Endothelial cell (in vitro differentiated cells): ENCODE results near the gene USP10. TPM values are rescaled to one million over a fixed set of nuclear protein-coding genes. Genes with fewer than 3 reads are reported as not detected.

ENCODE experiments used
- DNase-seq: peaks from one replicate; pipeline ENCODE4 v3.0.0; 2021; ENCODE audit warnings: low spot score
- H3K27ac Mint-ChIP-seq: one replicate; pipeline ENCODE4 v1.8.0; 2021; ENCODE audit warnings: mixed read lengths, inconsistent platforms; ENCODE audit not compliant: unreplicated experiment
- H3K27me3 Mint-ChIP-seq: one replicate; pipeline ENCODE4 v1.8.0; 2021; ENCODE audit warnings: mild to moderate bottlenecking, moderate library complexity, mixed read lengths, inconsistent platforms; ENCODE audit not compliant: unreplicated experiment
- H3K36me3 Mint-ChIP-seq: one replicate; pipeline ENCODE4 v1.8.0; 2021; ENCODE audit warnings: mild to moderate bottlenecking, low read depth, mixed read lengths, inconsistent platforms; ENCODE audit not compliant: unreplicated experiment
- H3K4me1 Mint-ChIP-seq: one replicate; pipeline ENCODE4 v1.8.0; 2021; ENCODE audit warnings: mild to moderate bottlenecking, mixed read lengths, inconsistent platforms; ENCODE audit not compliant: unreplicated experiment
- H3K4me3 Mint-ChIP-seq: one replicate; pipeline ENCODE4 v1.8.0; 2021; ENCODE audit warnings: mild to moderate bottlenecking, mixed read lengths, inconsistent platforms; ENCODE audit not compliant: unreplicated experiment
- H3K9me3 Mint-ChIP-seq: one replicate; pipeline ENCODE4 v1.8.0; 2021; ENCODE audit warnings: mixed read lengths, inconsistent platforms; ENCODE audit not compliant: unreplicated experiment
- total RNA-seq: library from RNA; stranded (reverse); fragmentation: NEBNext Ultra II Directional; extraction: Animal tissue kit (Norgen Biotek cat#: 25700); gene quantifications from one replicate; pipeline ENCODE4 v1.2.1, GENCODE V29; 2021; ENCODE audit not compliant: unreplicated experiment
- TF ChIP-seq, protein P1 (sequence below): fragments of 200-600 bp; sonication (generic); IDR thresholded peaks from one replicate; pipeline ENCODE4 v1.5.0; 2021; ENCODE audit warnings: antibody characterized with exemption; ENCODE audit not compliant: unreplicated experiment

USP10 gene
- total RNA-seq, 1 donor from 2014 or later, result 81.2 TPM

- TF ChIP-seq, protein P1, sequence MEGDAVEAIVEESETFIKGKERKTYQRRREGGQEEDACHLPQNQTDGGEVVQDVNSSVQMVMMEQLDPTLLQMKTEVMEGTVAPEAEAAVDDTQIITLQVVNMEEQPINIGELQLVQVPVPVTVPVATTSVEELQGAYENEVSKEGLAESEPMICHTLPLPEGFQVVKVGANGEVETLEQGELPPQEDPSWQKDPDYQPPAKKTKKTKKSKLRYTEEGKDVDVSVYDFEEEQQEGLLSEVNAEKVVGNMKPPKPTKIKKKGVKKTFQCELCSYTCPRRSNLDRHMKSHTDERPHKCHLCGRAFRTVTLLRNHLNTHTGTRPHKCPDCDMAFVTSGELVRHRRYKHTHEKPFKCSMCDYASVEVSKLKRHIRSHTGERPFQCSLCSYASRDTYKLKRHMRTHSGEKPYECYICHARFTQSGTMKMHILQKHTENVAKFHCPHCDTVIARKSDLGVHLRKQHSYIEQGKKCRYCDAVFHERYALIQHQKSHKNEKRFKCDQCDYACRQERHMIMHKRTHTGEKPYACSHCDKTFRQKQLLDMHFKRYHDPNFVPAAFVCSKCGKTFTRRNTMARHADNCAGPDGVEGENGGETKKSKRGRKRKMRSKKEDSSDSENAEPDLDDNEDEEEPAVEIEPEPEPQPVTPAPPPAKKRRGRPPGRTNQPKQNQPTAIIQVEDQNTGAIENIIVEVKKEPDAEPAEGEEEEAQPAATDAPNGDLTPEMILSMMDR, result no peak
- Mint-ChIP-seq H3K36me3 (no peaks in the 10 kb centered on the region), H3K4me3 (no peak overlapping the region), H3K9me3 (no peaks in the 10 kb centered on the region), H3K27ac (no peak overlapping the region), H3K27me3 (peaks cover 6% of the 10 kb centered on the region), H3K4me1 (no peaks in the 10 kb centered on the region)
- DNase-seq, result no peak
These were observed 108.0 kb downstream of the USP10 start for GRCh38 chr16:84807776-84808175.

DNA sequence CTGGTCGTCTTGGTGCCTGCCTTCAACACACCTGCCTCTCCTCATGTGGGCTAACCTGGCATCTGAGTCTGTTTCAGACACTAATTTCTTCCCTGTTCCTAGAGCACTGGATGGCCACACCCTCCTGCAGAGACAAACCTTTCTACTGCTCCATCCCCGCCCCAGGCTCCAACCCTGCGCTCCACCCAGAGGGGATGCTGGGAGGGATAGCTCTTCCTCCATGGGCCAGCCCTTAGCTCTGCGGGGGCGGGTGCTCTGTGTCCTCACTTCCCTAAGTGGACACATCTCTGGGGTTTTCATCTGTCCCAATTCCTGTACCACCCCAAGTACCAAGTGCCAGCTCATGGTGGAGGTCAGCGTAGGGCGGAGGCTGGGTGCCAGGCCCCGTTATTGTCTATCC, 109.0 kb downstream of the USP10 start:
- Mint-ChIP-seq H3K27me3 (peaks cover 6% of the 10 kb centered on the region), H3K4me3 (no peak overlapping the region), H3K9me3 (no peaks in the 10 kb centered on the region), H3K4me1 (no peaks in the 10 kb centered on the region), H3K27ac (no peak overlapping the region), H3K36me3 (no peaks in the 10 kb centered on the region)
- DNase-seq, result no peak
- TF ChIP-seq, protein P1, result no peak

DNA sequence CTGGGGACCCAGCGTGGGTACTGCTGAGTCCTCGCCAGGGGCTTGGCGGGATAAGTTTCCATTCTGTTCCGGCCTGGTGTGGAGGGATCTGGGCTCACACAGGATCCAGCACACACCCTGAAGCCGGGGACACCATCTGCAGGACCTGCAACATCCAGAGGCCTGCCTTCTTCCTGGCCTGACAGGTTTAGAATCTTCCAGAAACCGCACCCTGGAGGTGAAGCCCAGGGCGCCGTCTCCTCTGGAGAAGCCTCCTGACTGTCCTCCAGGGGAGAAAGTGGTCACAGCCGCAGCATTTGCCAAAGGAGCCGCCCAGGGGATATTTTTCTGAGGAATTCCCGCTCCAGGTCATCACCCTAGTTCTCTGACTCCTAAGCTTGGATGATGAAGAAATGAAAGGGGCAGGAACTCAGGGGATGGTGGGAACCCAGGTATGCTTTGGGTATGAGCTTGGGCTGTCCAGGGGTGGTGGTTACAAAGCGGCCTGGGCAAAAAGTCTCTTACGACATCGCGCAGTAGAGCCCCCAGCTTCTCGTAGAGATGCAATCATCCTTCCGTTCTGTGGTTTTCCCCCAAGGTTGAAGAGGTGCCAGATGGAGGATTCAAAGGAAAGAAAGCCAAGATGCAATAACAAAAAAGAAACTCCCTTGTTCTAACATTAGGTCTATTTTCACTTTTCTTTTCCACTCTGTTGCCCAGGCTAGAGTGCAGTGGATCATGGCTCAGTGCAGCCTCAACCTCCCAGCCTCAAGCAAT, 110.9 kb downstream of the USP10 start:
- Mint-ChIP-seq H3K9me3 (no peaks in the 10 kb centered on the region), H3K27ac (no peak overlapping the region), H3K27me3 (peaks cover 7% of the 10 kb centered on the region), H3K4me1 (no peaks in the 10 kb centered on the region), H3K36me3 (no peaks in the 10 kb centered on the region), H3K4me3 (no peak overlapping the region)
- DNase-seq, result no peak
- TF ChIP-seq, protein P1, result no peak

GRCh38 chr16:84811529-84811928, 111.7 kb downstream of the USP10 start:
- Mint-ChIP-seq H3K4me1 (no peaks in the 10 kb centered on the region), H3K27me3 (peaks cover 7% of the 10 kb centered on the region), H3K4me3 (no peak overlapping the region), H3K36me3 (no peaks in the 10 kb centered on the region), H3K9me3 (no peaks in the 10 kb centered on the region), H3K27ac (no peak overlapping the region)
- TF ChIP-seq, protein P1, result no peak
- no peak for DNase-seq

DNA sequence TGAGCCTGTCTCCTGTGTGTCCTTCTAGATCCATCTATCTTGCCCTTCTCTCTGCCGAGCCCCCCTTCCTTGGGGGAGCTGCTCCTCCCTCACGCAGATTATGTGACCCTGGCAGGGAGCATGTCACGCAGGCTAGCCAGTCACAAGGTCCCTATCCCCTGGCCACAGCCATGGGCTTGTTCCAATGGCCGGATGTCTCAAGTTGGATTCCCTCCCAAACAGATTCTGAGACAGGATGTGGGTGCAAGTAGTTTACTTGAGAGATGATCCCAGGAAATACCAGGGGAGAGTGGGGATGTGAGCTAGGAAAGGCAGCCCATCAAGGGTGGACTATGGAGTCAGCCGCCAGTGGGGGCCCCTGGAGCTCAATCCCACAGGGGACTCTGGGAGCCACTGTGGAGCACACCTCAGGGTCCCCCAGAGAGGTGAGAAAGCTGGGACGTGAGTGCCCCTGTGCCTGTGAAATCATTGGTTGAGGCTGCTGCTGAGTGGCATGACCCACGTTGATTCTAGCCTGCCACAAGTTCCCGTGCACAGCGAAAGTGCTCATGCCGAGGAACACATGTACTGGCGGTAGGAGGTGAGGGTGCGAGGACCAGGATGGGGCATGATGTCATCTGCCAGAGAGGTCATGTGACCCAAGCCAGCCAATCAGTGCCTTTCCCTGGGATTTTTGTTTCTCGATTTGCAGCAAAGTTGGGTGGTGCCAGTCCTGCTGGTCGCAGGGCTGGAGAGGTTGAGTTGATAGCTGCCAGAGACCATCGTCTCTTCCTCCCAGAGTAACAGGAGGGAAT, 113.5 kb downstream of the USP10 start:
- Mint-ChIP-seq H3K4me3 (no peak overlapping the region), H3K27ac (no peak overlapping the region), H3K36me3 (no peaks in the 10 kb centered on the region), H3K27me3 (peaks cover 5% of the 10 kb centered on the region), H3K4me1 (no peaks in the 10 kb centered on the region), H3K9me3 (no peaks in the 10 kb centered on the region)
- TF ChIP-seq, protein P1, result no peak
- DNase-seq, result no peak
